Fibroblast of mammary gland (primary cell): ENCODE results near the gene TCEA2.

Experiments used
- DNase-seq: peaks from one replicate; pipeline ENCODE4 v3.0.0-alpha.2; 2010; ENCODE audit warnings: low read depth
- H3K4me3 ChIP-seq: 2 replicates; pipeline ENCODE4 v1.5.1; 2011; ENCODE audit warnings: low read depth, mild to moderate bottlenecking, low read length, moderate library complexity; ENCODE audit not compliant: control insufficient read depth
- CTCF ChIP-seq: conservative IDR thresholded peaks from 2 replicates; pipeline ENCODE4 v1.5.1; 2011; ENCODE audit warnings: low read depth, low read length, inconsistent platforms; ENCODE audit not compliant: control insufficient read depth, insufficient read depth

TCEA2 gene

DNA sequence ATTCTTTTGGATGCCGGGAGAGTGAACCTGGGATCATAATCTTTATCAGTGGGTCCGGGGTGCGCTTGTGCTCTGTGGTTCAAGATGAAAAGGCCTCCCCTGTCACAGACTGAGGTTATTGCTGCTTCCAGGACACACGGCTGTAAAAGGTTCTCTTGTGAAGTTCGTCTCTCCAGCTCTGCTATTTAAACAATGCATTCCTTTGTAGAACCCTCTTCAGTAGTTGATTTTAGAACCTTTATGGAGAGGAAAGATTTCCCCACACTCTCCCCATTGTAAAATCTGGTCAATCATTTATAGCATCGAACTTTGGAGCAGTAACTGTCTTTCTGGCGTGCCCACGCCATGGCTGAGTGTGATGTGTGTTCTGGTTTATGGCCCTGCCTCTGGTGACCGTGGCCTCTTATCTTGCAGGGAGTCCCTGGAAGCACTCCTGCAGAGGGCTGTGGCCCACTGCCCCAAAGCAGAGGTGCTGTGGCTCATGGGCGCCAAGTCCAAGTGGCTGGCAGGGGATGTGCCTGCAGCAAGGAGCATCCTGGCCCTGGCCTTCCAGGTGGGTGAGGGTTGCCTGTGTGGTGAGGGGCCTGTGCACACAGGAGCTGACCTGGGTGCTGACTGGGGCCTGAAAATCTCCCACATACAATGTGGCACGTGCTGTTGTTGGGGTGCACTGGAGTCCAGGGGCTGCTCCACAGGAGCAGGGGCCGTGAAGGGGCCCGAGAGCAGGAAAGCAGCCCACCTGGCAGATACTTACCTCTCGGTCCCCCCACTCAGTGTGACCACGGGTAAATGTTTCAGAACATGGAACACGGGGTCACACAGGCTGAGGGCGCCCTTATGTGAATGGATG is 38.6 kb upstream of the TCEA2 start:
- DNase-seq, result no peak
- H3K4me3 ChIP-seq, result no peak overlapping the region
- no peak for TF ChIP-seq CTCF

DNA sequence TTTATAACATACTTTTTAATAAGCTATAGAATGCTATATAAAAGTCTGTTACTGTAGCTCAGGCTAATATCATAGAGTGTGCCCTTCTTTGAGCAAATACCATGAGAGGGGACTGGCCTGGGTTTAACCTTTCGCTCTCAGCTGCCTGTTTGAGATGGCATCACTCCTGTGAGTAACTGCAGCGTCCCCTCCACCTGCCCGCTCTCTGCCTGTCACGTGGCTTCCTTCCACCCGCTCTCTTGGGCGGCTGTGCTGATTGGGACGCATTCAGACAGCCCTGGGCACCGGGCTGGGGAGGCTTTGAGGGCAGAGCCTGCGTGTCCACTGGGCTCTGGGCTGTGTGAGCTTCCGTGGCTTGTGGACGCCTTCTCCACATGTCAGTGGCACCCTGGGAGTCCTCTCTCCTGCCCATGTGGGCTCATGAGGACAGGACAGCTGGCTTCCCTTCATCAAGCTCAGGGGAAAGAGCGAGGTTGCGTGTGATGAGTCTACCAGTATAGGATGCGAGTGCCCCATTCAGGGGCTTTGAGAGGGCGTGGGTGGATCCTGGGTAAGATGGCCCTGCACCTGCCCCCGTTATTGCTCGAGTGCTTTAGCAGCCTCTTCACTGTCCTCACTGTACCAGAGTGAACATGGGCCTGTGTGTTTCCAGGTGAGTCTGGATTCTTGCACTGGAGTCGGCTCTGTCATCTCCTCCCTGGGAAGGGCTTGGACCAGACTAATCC is 37.7 kb upstream of the TCEA2 start:
- no peak for TF ChIP-seq CTCF
- H3K4me3 ChIP-seq, result no peak overlapping the region
- no peak for DNase-seq

- DNase-seq, result peak; percentile 43
- H3K4me3 ChIP-seq, result no peak overlapping the region
- TF ChIP-seq CTCF, result no peak
These were observed 37.1 kb upstream of the TCEA2 start for GRCh38 chr20:64025826-64026412.

DNA sequence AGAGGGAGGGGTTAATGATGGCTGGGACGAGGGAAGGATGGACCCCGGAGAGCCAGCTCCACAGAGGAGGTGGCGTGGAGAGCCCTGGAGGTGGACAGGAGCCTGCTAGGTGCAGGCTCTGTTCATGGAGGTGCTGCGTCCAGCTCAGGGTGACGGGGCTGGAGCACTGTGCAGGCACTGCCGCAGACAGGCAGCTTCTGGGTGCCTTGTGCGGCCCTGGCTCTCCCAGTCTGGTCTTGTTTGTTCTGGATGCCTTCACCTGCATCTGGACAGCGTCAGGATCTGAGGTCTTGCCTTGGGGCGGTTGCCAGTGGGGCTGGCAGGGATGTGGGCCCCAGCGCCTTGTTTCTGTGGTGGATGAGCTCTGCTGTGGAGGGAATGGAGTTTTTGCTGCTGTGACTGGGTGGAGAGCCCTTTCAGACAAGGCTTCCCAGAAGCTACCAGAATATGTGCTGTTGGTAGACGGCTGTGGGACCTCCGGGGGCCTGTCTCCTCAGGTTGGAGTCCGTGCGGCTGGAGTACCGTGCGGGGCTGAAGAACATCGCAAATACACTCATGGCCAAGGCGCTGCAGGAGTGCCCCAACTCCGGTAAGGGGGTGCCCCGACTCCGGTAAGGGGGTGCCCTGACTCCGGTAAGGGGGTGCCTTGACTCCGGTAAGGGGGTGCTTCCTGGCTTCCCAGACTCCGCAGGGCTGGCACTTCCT is 34.9 kb upstream of the TCEA2 start:
- DNase-seq, result no peak
- no peak overlapping the region for H3K4me3 ChIP-seq
- no peak for TF ChIP-seq CTCF

DNA sequence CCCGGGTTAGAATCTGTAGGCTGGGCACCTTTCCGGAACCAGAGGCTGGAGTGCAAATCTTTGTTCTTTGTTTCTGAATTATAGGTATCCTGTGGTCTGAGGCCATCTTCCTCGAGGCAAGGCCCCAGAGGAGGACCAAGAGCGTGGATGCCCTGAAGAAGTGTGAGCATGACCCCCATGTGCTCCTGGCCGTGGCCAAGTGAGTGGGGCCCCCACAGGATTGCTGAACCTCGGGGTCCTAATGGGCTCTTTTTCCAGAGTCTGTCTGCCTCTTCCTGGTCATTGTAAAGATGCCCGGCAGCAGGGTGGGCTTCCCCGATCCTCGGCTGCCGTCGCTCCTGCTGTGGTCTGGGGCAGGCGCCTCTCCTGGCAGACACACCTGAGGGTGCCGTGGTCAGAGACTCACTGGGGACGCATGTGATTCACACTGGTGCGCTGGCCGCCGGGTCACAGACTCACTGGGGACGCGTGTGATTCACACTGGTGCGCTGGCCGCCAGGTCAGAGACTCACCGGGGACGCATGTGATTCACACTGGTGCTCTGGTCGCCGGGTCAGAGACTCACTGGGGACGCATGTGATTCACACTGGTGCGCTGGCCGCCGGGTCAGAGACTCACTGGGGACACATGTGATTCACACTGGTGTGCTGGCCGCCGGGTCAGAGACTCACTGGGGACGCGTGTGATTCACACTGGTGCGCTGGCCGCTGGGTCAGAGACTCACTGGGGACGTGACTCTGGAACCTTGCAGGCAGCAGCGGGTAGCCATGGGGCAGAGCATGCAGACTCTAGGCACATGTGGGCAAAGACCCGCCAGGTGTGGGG is 33.5 kb upstream of the TCEA2 start:
- DNase-seq, result peak; percentile 60
- no peak overlapping the region for H3K4me3 ChIP-seq
- TF ChIP-seq CTCF, result no peak
